Fibroblast of villous mesenchyme (primary cell): ENCODE data around the gene CREB3L1. TPM values are rescaled to one million over a fixed set of nuclear protein-coding genes. Genes with fewer than 3 reads are reported as not detected.
A peak's percentile ranks its signal among the peaks of the same experiment; 100 is the strongest.

Experiments
- DNase-seq: peaks from one replicate; pipeline ENCODE4 v3.0.0-alpha.2; 2010; ENCODE audit warnings: low read depth
- H3K4me3 ChIP-seq: 2 replicates; pipeline ENCODE4 v1.5.1; 2011; ENCODE audit warnings: low read depth, mild to moderate bottlenecking, low read length
- total RNA-seq: library from RNA; depleted of rRNA; stranded (reverse); fragments of >200 nt; gene quantifications from 2 replicates; pipeline ENCODE4 v1.2.3, GENCODE V29; 2012
- TF ChIP-seq, protein P1 (sequence below): IDR thresholded peaks from 2 replicates; pipeline ENCODE4 v1.5.1; 2012; ENCODE audit warnings: low read depth, mild to moderate bottlenecking, low read length; ENCODE audit not compliant: insufficient read depth

CREB3L1 gene
- total RNA-seq, 1 donor = 40.6 TPM

- TF ChIP-seq, protein P1, sequence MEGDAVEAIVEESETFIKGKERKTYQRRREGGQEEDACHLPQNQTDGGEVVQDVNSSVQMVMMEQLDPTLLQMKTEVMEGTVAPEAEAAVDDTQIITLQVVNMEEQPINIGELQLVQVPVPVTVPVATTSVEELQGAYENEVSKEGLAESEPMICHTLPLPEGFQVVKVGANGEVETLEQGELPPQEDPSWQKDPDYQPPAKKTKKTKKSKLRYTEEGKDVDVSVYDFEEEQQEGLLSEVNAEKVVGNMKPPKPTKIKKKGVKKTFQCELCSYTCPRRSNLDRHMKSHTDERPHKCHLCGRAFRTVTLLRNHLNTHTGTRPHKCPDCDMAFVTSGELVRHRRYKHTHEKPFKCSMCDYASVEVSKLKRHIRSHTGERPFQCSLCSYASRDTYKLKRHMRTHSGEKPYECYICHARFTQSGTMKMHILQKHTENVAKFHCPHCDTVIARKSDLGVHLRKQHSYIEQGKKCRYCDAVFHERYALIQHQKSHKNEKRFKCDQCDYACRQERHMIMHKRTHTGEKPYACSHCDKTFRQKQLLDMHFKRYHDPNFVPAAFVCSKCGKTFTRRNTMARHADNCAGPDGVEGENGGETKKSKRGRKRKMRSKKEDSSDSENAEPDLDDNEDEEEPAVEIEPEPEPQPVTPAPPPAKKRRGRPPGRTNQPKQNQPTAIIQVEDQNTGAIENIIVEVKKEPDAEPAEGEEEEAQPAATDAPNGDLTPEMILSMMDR = no peak
- peak overlapping the region; percentile 23 for H3K4me3 ChIP-seq
- DNase-seq = peak; percentile 99
Measured at GRCh38 chr11:46290598-46291309, 13.3 kb downstream of the CREB3L1 start.

DNA sequence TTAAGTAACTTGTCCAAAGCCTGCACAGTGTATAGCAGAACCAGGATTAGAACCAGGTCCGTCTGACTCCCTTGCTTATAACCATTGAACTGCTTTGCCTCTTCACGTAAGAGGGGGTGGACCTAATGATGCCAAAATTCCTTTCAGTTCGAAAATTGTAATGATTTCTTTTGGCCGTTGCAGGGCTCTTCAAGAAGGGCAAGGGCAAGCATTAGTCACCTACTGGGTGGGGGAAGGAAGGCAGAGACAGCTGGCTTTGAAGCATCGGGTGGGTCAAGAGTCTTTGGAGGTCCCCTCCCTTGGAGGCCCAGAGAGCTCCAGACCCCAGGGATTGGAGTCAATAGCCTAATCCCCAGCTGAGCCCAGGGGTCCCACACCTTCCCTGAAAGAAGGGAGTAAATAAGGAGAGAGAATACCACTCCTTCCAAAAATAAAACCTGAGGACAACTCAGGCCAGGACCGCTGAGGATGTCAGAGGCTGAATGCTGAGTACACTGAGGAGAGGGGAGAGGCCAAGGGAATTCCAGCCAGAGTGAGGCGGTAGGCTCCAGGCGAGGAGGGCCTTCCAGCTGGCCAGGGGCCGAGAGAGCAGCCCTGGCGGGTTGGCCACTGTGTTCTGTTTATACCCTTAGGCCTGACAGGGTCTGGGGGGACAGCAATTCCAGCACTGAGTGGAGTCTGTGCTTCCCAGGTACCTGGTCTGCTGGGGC lies 14.1 kb downstream of the CREB3L1 start:
- H3K4me3 ChIP-seq = peak overlapping the region; percentile 26
- TF ChIP-seq, protein P1 = peak; percentile 8
- DNase-seq = peak; percentile 83

GRCh38 chr11:46293066-46293465 lies 15.6 kb downstream of the CREB3L1 start:
- TF ChIP-seq, protein P1 = no peak
- H3K4me3 ChIP-seq = no peak overlapping the region
- DNase-seq = no peak

- peak; percentile 63 for DNase-seq
- H3K4me3 ChIP-seq = no peak overlapping the region
- TF ChIP-seq, protein P1 = no peak
Measured at GRCh38 chr11:46293641-46294103, 16.2 kb downstream of the CREB3L1 start.

GRCh38 chr11:46294365-46295309 lies 17.2 kb downstream of the CREB3L1 start:
- peak; percentile 89 for DNase-seq
- TF ChIP-seq, protein P1 = peak; percentile 9
- peak overlapping the region; percentile 58 for H3K4me3 ChIP-seq

DNA sequence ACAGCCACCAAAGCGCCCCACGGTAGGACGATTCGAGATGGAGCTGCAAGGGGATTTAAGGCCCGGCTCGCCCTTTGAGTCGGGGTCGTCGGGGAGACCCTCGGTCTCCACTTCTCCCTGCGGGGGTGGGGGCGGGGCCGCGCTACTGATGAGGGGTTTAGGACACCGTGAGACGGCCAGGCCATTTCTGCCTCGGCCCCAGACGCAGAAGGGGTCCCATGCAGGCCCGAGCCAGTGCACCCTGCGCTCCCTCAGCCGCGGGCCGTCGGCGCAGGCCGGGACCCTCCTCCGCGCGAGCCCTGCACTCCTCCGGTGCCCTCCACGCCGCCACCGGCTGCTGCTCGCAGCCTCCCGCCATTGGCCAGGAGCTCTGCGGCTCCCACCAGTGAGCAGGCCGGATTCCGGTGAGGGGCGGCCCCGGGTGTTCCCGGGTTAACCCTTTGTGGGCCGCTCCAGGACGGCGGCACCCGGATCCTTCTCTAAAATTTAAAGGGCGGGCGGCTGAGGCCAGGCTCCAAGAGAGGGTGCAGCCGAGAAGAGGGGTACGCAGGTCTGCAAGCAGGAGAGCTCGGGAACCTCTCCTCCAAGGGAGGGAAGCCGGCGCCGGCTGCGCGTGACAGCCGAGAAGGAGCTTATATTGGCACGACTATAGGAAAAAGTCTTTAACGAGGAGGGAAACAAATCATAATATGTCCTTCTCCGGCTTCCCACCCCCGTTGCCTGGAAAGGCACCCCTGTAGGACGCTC lies 18.0 kb downstream of the CREB3L1 start:
- TF ChIP-seq, protein P1 = no peak
- peak overlapping the region; percentile 58 for H3K4me3 ChIP-seq
- peak; percentile 81 for DNase-seq
